Stimulated activated CD4-positive, alpha-beta T cell treated with anti-CD3 and anti-CD28 coated beads, Interleukin-4, amount 100 ng/mL, for 24 hours (primary cell): ENCODE data around the gene LMNA.
A peak's percentile ranks its signal among the peaks of the same experiment; 100 is the strongest.

ENCODE experiments used
- DNase-seq: peaks from one replicate; pipeline ENCODE4 v3.0.0-alpha.2; 2020

Gene LMNA

DNA sequence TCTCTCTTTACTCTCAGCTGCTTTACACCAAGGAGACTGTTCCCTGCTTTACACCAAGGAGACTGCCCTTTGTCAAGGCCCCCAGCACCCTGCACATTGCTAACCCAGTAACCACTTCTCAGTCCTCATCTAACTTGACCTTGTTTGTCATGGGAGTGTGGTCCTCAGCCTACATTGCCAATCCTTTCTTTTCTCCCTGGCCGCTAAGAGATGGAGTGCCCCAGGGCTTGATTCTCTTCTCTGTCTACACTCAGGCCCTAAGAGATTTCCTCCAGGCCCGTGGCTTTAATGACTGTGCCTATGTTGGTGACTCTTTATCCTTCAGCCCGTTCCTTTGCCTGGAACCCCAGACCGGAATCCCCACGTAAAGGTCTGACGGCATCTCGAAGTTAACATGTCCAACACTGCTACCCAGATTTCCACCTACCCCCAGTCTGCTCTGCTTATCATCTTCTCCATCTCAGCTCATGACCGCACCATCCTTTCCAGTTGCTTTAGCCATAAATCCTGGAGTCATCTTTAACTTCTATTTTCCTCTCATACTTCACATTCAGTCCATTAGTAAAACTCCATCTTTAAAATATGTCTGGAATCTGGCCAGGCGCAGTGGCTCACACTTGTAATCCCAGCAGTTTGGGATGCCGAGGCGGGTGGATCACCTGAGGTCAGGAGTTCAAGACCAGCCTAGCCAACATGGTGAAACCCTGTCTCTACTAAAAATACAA, 29.4 kb downstream of the LMNA start:
- DNase-seq, result no peak

DNA sequence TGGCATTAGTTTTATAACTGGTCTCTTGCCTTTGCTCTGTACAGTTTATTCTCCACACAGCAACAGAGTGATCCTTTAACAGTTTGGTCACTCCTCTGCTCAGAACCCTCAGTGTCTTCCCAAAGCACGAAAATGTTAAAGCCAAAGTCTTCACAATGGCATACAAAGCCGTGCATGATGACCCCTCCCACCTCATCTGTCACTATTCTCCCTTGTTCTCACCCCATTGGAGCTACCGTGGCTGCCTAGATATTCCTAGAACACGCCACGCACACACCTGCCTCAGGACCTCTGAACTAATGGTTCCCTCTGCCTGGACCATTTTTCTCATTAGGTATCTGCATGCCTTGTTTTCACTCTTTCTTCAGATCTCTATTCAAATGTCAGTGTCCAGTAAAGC, 30.2 kb downstream of the LMNA start:
- no peak for DNase-seq

DNA sequence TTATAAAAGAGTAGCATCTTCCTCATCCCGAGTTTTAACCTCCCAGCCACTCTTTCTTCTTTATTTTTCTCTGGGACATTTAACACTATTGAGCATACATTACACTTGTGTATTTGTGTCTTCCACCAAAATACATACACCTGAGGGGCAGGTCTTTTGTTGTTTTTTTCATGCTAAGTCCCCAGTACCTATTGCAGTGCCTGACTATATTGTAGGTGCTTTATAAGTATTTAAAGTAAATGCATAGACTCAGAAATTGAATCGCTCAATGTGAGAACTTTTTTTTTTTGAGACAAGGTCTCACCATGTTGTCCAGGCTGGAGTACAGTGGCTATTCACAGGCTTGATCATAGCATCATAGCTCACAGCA, 31.1 kb downstream of the LMNA start:
- DNase-seq, result no peak

DNA sequence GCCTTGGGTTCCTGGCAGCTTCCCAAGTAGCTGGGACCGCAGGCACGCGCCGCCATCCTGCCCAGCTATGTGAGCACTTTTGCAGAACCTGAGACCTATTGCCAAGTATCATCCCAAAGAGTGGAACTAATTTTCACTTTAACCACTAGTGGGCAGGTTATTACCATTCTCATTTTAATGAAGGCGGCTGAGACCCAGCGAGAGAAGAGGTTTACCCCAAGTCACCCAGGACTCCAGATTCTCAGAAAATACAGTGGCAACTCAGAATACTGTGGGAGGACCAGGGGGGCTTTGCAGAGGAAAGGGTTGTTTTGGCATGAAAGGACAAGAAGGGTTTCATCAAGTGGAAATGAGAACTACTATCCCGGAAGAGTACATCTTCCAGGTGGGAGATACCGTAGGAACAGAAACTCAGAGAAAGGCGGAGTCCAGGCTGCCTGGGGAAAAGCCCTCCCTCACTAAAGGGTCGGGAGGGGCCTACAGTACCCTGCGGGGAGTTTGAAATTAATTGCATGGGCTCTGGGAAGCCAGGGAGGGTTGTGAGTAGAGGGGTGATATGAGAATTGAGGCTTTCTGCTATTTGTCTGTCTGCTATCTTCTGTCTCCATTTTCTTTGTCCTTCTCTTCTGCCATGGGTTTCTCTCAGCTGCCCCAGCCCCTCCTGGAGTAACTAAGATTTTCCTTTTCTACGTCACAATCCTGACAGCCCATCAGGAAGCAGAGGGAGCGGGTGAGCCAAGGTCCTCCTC, 31.7 kb downstream of the LMNA start:
- DNase-seq, result peak; percentile 55

DNA sequence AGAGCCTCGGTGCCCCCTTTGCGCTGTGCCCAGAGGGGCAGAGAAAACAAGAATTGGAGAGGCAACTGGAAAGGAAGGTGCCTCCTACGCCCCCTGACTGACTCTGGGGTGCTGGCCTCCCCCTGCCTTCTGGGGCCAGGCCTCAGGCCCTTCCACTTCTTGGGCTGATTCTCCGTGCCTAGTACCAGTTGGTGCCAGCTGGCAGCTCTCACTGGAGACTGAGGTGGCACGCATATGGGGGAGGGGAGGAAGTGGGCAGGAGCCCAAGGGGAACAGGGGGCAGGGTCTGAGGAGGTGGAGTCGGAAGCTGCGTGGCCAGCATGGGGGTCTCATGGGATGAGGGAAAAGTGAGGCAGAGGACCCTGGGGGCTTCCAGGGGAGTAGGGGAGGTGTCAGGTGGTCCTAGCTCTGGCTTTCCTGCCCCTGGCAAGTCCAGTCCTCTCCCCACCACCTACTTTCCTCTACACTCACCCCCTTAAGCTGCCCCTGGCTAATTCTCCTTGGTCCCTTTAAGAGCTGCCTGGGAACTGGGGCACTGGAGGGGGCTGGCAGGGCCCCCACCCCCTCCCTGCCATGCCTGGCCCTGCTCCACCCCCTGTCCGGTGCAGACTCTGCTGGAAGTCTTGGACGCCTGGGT, 32.4 kb downstream of the LMNA start:
- no peak for DNase-seq

DNA sequence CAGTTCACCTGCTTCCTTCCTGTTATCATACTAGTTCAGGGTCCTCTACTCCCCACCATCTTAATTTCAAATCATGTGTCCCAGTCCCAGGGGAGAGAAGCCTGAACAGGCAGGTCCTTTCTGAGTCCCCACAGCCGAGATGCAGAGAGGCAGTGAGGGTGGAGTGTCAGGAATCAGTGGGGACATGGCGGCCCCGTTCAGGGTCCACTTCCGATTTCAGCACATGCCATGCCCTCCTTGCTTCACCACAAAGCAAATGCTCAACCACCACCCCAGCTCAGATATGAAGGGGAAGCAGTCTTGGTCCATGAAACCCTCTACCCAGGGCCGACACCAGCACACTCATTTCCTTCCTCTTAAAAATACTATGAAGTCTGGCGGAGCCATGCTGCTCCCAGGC, 33.7 kb downstream of the LMNA start:
- no peak for DNase-seq

DNA sequence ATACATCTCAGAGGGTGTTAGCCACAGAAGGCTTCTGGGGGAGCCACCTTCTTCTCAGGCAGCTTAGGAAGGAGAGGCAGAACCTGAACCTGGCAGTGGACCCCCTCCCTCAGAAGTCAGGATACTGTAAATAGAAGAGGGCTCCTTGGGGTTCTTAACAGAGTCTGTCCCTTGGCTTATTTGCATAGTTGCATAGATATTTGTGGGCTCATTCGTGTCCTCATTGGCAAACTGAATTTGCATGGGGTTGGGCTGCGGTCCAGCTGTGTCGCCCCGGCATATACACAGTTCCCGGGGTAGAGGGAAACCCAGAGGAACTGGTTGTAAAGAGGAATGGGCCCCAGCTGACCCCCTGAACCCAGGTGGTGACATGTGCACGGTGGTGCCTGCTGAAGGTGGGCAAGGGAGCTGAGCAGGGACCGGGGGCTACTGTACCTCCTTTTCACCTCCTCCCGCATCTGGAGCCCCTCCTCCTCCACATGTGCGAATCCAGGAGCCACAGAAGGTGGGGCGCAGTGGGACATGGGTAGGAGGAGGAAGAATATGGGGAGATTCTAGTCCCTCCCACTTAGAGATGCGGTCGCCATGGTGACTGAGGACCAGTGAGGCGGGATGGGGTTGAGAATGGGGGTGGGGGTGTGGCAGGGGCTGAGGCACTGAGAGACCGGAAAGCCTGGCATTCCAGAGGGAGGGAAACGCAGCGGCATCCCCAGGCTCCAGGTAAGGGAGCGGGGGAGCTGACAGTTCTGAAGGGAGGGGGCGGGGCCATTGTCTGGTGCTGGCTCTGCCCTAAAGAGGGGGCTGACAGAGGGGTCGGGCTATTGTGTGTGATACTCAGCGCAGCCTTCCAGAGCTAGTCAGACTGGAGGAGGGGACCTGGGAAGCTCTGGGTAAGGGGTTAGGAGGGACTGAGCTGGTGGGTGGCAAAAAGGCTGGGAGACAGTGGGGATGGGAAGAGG, 35.1 kb downstream of the LMNA start:
- DNase-seq, result no peak

DNA sequence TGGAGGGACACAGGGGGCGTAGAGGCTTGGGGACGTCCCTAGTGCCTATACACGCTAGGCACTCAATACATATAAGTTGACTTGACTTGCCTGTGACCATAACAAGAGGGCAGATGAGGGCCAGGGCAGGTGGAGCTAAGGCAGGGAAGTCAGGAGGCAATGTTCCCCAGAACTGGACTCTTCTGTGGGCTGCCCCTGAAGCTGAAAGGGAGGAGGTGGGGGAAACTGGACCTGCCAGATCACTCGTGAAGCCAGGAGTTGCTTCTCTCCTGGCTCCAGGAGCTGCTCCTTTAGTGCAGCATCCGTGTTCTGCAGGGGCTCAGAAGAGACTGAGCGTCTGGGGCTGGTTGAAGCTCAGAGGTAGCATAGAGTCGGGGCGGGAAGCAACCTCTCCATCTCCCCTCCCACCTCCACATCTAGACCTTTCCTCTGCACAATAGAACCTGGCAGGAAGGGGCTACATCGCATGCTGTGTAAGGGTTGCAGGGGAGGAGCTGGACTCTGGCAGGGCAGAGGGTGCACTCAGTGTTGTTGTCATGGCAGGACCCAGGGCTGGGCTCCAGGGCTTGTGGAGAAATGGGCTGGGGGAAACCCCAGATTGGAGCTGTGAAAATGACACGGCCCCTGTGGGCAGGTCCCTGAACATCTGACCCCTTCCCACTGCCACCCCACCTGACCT, 36.0 kb downstream of the LMNA start:
- DNase-seq, result no peak

DNA sequence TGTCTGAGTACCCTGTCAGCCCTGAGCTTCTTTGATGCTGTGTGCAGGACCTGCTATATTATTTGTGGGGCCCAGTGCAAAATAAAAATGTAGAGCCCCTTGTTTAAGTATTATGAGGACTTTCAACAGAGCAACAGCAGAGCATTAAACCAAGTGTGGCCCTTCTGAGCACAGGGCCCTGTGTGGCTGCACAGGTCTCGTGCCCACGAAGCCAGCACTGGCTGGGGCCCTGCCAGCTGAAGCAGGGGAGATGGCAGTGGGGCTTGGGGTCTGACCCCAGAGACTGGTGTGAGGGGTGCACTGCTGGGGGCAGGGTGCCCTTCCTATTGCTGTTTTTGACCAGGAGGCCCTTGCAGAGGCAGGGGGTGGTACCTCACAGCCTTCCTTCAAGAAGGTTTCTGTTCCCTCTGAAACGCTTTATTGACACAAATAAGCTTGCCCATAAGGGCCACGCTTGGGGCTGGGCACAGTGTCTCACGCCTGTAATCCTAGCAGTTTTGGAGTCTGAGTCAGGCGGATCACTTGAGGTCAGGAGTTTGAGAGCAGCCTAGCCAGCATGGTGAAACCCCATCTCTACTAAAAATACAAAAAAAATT, 36.7 kb downstream of the LMNA start:
- DNase-seq, result no peak

DNA sequence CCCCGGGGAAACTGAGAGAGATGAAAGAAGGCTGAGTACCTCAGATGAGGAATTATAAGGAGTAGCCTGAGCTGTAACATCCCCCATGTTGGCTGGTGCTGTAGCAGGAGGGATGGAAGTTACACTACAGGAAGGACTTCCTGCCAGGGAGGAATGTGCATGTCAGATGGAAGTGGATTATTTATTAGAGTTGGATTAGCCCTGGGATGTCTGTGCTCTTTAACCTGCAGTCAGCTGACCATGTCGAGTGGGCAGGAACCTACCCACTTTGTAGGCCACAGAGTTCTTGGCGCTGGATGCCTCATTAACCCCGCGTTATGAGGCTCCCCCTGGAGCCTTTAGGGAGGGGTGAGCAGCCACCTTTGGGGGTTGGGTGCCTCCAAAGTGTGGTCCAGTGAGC, 38.1 kb downstream of the LMNA start:
- no peak for DNase-seq

DNA sequence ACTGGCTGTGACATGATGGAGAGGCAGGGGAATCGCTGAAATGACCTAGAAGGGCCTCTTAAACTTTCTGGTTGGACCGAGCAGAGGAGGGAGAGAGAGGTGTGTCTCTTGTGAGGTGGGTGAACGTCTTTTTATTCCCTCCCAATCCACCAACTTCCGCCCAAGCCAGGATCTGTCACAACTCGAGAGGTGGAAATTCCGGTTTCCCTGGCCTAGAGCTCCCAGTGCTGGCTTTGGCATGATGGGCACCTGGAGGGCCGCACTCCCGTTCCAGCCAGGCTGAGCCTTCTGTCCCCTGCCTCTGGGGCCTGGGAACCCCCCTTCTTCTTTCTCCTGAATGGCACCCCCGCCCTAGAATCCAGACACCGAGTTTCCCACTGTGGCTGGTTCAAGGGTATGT, 38.9 kb downstream of the LMNA start, which contains the start of gene SEMA4A:
SEMA4A (plus strand) TSS at position 224 of the 400 bp plus-strand sequence. CDS start 994 bp downstream, outside the sequence.
- DNase-seq, result no peak

DNA sequence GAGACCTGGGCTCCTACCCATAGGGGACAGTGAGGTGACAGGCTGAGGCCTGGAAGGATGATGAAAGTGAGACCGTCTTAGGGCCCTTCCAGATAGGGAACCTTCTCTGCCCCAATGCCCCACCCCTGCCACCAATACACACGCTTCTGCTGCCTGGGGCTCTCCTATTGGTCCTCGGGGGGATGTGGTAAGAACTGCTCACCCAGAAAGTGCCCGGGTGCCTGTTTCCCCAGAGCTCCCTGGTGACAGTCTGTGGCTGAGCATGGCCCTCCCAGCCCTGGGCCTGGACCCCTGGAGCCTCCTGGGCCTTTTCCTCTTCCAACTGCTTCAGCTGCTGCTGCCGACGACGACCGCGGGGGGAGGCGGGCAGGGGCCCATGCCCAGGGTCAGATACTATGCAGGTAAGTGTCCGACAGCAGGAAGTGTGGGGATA, 39.8 kb downstream of the LMNA start:
- DNase-seq, result peak; percentile 44

DNA sequence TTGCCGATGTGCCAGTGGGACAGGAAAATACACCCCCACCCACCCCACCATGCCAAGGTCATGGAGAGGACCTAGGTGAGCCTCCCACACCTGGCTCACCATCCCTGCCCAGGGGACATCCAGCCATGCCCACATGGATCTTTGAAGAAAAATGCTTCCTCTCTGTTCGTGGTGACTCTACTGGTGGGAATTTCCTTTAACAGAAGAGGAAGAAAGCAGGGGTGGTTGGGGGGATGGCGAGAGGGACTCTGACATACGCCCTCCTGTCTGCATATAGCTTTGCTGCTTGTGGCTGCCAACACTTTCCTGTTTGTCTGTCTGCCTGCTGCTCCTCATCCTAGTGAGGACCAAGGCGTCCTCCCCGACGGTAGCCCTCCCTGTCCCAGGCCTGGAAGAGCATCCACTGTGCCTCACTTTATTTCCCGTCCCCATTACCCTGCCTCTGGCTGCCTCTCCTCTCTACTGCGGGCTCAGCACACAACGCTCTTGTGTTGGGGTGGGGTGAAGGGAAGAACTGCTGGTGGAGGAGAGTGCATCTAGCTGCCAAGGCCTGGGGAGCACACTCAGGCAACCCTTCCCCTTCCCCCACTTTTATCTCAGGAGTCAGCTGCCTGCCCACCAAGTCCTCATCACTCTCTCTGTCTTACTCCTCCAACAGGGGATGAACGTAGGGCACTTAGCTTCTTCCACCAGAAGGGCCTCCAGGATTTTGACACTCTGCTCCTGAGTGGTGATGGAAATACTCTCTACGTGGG, 41.4 kb downstream of the LMNA start:
- DNase-seq, result no peak

DNA sequence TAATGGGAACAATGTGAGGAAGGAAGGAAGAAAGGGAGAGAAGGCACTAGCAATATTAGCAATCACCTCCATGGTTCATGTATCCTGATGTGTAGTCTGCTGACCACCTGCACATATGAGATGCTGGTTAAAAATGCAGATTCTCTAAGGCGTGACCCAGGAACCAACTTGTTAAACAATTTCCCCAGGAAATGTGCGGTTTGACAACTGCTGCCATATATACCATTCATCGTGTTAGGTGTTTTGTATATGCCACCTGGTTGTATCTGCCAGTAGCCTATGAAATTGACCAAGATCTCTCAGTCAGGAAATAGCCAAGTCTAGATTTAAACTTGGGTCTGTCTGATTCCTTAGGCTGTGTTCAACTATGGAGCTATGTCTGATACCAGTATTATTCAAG, 43.0 kb downstream of the LMNA start:
- DNase-seq, result no peak

DNA sequence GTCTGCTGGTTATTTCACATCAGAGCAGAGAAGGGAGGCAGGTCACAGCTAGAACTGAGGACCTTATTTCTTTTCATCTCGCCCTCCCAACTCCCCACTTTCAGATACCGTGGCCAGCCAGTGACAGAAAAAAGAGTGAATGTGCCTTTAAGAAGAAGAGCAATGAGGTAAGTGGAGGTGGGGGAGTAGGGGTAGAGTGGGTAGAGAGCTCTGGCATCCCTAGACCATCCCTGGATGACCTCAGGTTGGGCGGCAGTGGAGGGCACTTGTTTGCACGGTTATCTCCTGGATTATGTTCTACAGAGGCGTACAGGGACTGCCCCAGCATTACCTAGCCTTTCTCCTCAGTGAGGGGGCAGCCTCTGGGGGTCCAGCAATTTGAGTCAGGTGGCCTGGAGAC, 43.5 kb downstream of the LMNA start:
- no peak for DNase-seq

DNA sequence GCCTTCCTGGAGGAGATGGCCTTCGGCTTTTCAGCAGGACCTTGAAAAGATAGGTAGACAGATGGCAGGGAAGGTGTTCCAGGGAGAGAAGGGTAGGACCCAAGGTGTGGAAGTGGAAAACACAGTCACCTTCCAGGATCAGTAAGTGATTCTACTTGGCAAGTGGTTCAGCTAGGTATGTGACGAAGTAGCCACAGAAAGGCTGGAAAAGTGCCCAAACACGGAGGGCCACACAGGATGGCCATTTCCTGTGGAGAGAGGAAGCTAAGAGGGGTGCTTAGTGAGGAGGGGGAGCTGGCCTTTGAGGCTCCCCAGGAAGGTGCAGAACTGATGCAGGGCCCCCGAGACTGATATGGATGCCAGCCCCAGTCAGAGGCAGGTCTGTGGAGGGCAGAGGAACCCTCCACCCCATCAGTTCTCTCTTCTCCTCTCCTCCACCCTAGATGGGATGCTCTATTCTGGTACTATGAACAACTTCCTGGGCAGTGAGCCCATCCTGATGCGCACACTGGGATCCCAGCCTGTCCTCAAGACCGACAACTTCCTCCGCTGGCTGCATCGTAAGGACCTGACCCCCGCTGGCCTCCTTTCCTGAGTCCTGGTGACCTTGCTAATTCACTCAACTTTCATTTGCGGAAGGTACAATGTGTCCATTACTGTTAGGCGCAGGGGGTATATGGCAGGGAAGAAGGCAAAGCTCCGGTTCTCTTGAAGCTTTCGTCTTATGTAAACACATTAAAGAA, 45.7 kb downstream of the LMNA start:
- DNase-seq, result no peak

DNA sequence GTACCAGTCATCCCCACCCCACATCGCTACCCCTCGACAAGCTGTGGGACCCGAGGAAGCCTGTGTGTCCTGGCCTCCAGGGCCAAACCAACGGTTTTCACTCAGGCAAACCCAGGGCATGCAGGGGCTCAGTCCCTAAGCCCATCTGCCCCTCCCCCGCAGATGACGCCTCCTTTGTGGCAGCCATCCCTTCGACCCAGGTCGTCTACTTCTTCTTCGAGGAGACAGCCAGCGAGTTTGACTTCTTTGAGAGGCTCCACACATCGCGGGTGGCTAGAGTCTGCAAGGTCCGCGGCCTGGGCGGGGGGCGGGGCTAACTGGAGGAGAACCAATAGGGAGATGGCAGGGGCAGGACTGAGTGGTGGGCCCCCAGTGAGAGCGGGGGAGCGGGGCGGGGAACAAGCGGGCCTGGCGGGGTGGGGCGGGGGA, 46.2 kb downstream of the LMNA start:
- peak; percentile 79 for DNase-seq

DNA sequence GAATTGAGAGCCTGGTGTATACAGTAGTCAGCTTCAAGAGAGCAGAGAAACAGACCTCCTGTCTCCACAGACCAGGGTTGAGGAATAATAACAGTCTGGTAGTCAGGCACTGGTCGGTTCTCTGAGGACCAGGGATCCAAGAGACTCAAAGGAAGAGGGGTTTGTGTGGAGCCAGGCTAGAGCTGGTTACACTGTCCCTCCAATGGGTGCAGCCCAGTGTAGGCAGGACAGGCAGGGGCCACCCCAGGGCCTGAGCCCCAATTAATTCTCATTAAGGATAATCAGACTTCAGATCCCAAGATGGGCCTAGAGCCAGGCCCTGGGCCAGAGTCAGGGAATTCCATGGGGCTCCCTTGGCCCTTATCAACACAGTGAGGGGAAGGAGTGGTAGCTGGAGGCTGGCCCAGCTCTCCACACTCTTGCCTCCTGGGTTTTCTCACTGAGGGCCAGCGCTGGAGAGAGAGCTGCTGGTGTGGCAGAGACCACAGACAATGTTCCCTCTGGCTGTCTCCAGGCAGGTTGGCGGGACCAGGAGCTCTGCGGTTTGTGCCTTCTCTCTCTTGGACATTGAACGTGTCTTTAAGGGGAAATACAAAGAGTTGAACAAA, 48.0 kb downstream of the LMNA start:
- no peak for DNase-seq

DNA sequence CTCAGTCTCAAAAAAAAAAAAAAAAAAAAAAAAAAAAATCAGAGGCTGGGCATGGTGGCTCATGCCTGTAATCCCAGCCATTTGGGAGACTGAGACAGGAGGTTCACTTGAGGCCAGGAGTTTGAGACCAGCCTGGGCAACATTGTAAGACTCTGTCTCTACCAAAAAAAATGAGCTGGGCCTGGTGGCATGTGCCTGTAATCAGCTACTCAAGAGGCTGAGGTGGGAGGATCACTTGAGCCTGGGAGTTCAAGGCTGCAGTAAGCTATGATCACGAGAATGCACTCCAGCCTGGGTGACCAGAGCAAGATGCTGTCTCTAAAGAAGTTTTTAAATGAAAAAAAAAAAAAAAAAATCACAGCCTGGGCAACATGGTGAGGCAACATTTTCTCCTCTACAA, 49.2 kb downstream of the LMNA start:
- DNase-seq, result no peak
